ENCODE data around the gene CHIA.

DNA sequence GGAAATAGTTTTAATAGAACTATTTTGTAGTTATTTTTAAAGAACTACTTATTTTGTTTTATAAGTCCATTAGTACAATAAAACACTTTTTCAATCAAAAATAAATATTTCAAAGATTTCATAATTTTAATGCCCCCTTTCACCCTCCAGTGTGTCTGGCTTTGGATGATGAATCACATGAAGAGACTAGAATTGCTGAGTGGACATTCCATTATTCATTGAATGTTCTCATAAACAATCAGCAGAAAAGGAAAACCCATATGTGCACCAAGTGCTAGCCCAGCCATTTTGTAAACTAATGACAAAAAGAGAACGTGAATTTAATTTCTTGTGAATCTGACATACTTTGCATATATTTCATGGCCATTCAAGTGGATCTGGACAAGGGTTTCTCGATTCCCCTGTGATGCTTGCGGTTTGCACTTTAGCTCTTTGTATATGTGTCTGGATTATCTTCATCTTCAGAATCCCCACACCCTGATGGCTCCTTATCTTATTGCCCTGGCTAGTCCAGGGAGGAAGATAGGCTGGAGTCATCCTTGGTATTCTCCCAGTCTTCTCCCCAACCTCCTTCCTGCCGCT lies 20.7 kb upstream of the CHIA start:
- TF ChIP-seq, protein P1, sequence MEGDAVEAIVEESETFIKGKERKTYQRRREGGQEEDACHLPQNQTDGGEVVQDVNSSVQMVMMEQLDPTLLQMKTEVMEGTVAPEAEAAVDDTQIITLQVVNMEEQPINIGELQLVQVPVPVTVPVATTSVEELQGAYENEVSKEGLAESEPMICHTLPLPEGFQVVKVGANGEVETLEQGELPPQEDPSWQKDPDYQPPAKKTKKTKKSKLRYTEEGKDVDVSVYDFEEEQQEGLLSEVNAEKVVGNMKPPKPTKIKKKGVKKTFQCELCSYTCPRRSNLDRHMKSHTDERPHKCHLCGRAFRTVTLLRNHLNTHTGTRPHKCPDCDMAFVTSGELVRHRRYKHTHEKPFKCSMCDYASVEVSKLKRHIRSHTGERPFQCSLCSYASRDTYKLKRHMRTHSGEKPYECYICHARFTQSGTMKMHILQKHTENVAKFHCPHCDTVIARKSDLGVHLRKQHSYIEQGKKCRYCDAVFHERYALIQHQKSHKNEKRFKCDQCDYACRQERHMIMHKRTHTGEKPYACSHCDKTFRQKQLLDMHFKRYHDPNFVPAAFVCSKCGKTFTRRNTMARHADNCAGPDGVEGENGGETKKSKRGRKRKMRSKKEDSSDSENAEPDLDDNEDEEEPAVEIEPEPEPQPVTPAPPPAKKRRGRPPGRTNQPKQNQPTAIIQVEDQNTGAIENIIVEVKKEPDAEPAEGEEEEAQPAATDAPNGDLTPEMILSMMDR (IDR thresholded peaks at IDR 0.05) = no peak
- TF ChIP-seq POLR2A (IDR thresholded peaks at IDR 0.05) = no peak
